ENCODE measurements around the gene MUS81.
A peak's percentile ranks its signal among the peaks of the same experiment; 100 is the strongest.

The MUS81 gene

GRCh38 chr11:65814986-65815565 lies 45.2 kb upstream of the MUS81 start:
- Histone ChIP-seq H3K9me2 (replicated peaks; ENCODE audit: control insufficient read depth, low read length) (no peaks in the 10 kb centered on the region), H3K79me2 (ENCODE audit: control insufficient read depth, low read length) (no peaks in the 10 kb centered on the region), H3K36me3 (ENCODE audit: control insufficient read depth, low read length) (no peaks in the 10 kb centered on the region), H3K27ac (ENCODE audit: low read depth, low read length) (no peak overlapping the region), H3K4me2 (ENCODE audit: low read length) (no peak overlapping the region), H3K4me3 (ENCODE audit: low read length) (no peak overlapping the region), H4K20me1 (ENCODE audit: control insufficient read depth, insufficient read depth, low read depth, low read length) (no peaks in the 10 kb centered on the region), H3F3A (ENCODE audit: control insufficient read depth, insufficient read depth) (no peaks in the 10 kb centered on the region), H3K27me3 (ENCODE audit: control insufficient read depth, low read length) (peaks cover 23% of the 10 kb centered on the region), H3K4me1 (ENCODE audit: control insufficient read depth, low read length) (peaks cover 15% of the 10 kb centered on the region), H3K9me3 (ENCODE audit: control insufficient read depth, insufficient read depth, low read length) (no peaks in the 10 kb centered on the region)
- no peak for TF ChIP-seq EZH2phosphoT487 (IDR thresholded peaks at IDR 0.05; ENCODE audit: borderline replicate concordance, low read length)
- no peak for TF ChIP-seq CTCF (IDR thresholded peaks at IDR 0.05; ENCODE audit: low read depth, low read length, poor library complexity, severe bottlenecking)

- TF ChIP-seq EZH2phosphoT487 (IDR thresholded peaks at IDR 0.05; ENCODE audit: borderline replicate concordance, low read length) (no peak), CTCF (IDR thresholded peaks at IDR 0.05; ENCODE audit: low read depth, low read length, poor library complexity, severe bottlenecking) (no peak)
- no peaks in the 10 kb centered on the region for H3K36me3 ChIP-seq (ENCODE audit: control insufficient read depth, low read length)
- H3K27ac ChIP-seq (ENCODE audit: low read depth, low read length) = no peak overlapping the region
- H3K27me3 ChIP-seq (ENCODE audit: control insufficient read depth, low read length) = peaks cover 13% of the 10 kb centered on the region
- H3F3A ChIP-seq (ENCODE audit: control insufficient read depth, insufficient read depth) = no peaks in the 10 kb centered on the region
- peaks cover 28% of the 10 kb centered on the region for H3K4me1 ChIP-seq (ENCODE audit: control insufficient read depth, low read length)
- H3K4me2 ChIP-seq (ENCODE audit: low read length) = peak overlapping the region; percentile 70; the same call in 1 of the 2 replicates
- H3K79me2 ChIP-seq (ENCODE audit: control insufficient read depth, low read length) = no peaks in the 10 kb centered on the region
- H3K9me2 ChIP-seq (replicated peaks; ENCODE audit: control insufficient read depth, low read length) = no peaks in the 10 kb centered on the region
- H4K20me1 ChIP-seq (ENCODE audit: control insufficient read depth, insufficient read depth, low read depth, low read length) = no peaks in the 10 kb centered on the region
- H3K4me3 ChIP-seq (ENCODE audit: low read length) = peak overlapping the region; percentile 84
- H3K9me3 ChIP-seq (ENCODE audit: control insufficient read depth, insufficient read depth, low read length) = no peaks in the 10 kb centered on the region
These were observed 43.5 kb upstream of the MUS81 start for GRCh38 chr11:65816696-65817095.

GRCh38 chr11:65817312-65817834 lies 42.9 kb upstream of the MUS81 start:
- Histone ChIP-seq H3K79me2 (ENCODE audit: control insufficient read depth, low read length) (no peaks in the 10 kb centered on the region), H3K4me3 (ENCODE audit: low read length) (peak overlapping the region; percentile 84), H3K27me3 (ENCODE audit: control insufficient read depth, low read length) (peaks cover 6% of the 10 kb centered on the region), H3K27ac (ENCODE audit: low read depth, low read length) (no peak overlapping the region), H3K36me3 (ENCODE audit: control insufficient read depth, low read length) (no peaks in the 10 kb centered on the region), H3K4me1 (ENCODE audit: control insufficient read depth, low read length) (peaks cover 28% of the 10 kb centered on the region), H3K9me2 (replicated peaks; ENCODE audit: control insufficient read depth, low read length) (no peaks in the 10 kb centered on the region), H3F3A (ENCODE audit: control insufficient read depth, insufficient read depth) (no peaks in the 10 kb centered on the region), H3K4me2 (ENCODE audit: low read length) (peak overlapping the region; percentile 70), H4K20me1 (ENCODE audit: control insufficient read depth, insufficient read depth, low read depth, low read length) (no peaks in the 10 kb centered on the region), H3K9me3 (ENCODE audit: control insufficient read depth, insufficient read depth, low read length) (no peaks in the 10 kb centered on the region)
- no peak for TF ChIP-seq CTCF (IDR thresholded peaks at IDR 0.05; ENCODE audit: low read depth, low read length, poor library complexity, severe bottlenecking)
- no peak for TF ChIP-seq EZH2phosphoT487 (IDR thresholded peaks at IDR 0.05; ENCODE audit: borderline replicate concordance, low read length)

Data from DOHH2 (cell line).